Gastroesophageal sphincter (tissue), 4 donors: ENCODE measurements around the gene FBXO44. TPM values are rescaled to one million over a fixed set of nuclear protein-coding genes. Genes with fewer than 3 reads are reported as not detected.

Experiments
- ATAC-seq: fragments of 150-250 bp; one replicate; pipeline ENCODE4 v1.9.1; 2016; ENCODE audit warnings: mild to moderate bottlenecking, moderate library complexity
- H3K27ac ChIP-seq, 4 donors: fragments of 200-600 bp; sonication (generic) in 3 of 4; 1 replicate in 3 of 4; 2 replicates in 1 of 4; pipeline ENCODE4 v1.5.1; 2016 to 2019
- H3K27me3 ChIP-seq: fragments of 200-600 bp; sonication (generic); one replicate; pipeline ENCODE4 v1.5.1; 2019
- H3K36me3 ChIP-seq, 2 donors: fragments of 200-600 bp; sonication (generic); one replicate each; pipeline ENCODE4 v1.5.1; 2019; ENCODE audit warnings: control low read depth in 1 of 2
- H3K4me1 ChIP-seq, 3 donors: fragments of 200-600 bp; sonication (generic); 1 replicate in 2 of 3; 2 replicates in 1 of 3; pipeline ENCODE4 v1.5.1; 2016 to 2019; ENCODE audit warnings: control low read depth in 2 of 3
- H3K4me3 ChIP-seq, 2 donors: fragments of 200-600 bp; sonication (generic); one replicate each; pipeline ENCODE4 v1.5.1; 2019; ENCODE audit warnings: mild to moderate bottlenecking in 1 of 2, moderate library complexity in 1 of 2
- H3K9me3 ChIP-seq, 3 donors: fragments of 200-600 bp; sonication (generic); one replicate each; pipeline ENCODE4 v1.5.1; 2017 to 2019; ENCODE audit warnings: control low read depth in 2 of 3
- CTCF ChIP-seq, 4 experiments: fragments of 200-600 bp in 2 of 4; fragments of 450-650 bp in 2 of 4; sonication (generic) in 1 of 4; IDR thresholded peaks; one replicate each; pipeline ENCODE4 v1.5.1; 2017 to 2019; ENCODE audit warnings: antibody characterized with exemption in 4 of 4, mild to moderate bottlenecking in 2 of 4, moderate library complexity in 2 of 4
- EP300 ChIP-seq: sonication (generic); formaldehyde crosslinking; IDR thresholded peaks from one replicate; pipeline ENCODE4 v1.6.1; 2017; ENCODE audit warnings: antibody characterized with exemption, mild to moderate bottlenecking
- POLR2A ChIP-seq, 2 donors: fragments of 450-650 bp; IDR thresholded peaks; one replicate each; pipeline ENCODE4 v1.6.1; 2017; ENCODE audit warnings: antibody characterized with exemption in 2 of 2, mild to moderate bottlenecking in 2 of 2, moderate library complexity in 1 of 2
- POLR2AphosphoS5 ChIP-seq: sonication (generic); formaldehyde crosslinking; IDR thresholded peaks from one replicate; pipeline ENCODE4 v1.6.1; 2017; ENCODE audit warnings: antibody characterized with exemption
- WGBS, 2 donors: methylation state at CpG; one replicate each; pipeline ENCODE4 v1.1.5; 2018; ENCODE audit warnings: low coverage in 1 of 2; 5-methylcytosine and 5-hydroxymethylcytosine counted together
- total RNA-seq, 4 donors: library from RNA; depleted of rRNA; stranded (reverse); fragments of >200 nt; gene quantifications; one replicate each; pipeline ENCODE4 v1.1.0, GENCODE V29; 2016

Gene FBXO44
- total RNA-seq, 4 donors from 2014 or later: 10.5 to 22.9 (median 17.2) TPM

- Histone ChIP-seq H3K9me3 (peaks cover 0 to 8% (median 0%) of the 10 kb centered on the region in 3 donors), H3K27me3 (peaks cover 89% of the 10 kb centered on the region), H3K4me3 (no peak overlapping the region), H3K27ac (no peak overlapping the region), H3K4me1 (no peaks in the 10 kb centered on the region), H3K36me3 (no peaks in the 10 kb centered on the region)
- WGBS, 2 donors: 60 to 72% methylated on average over 1 to 3 of the region's 3 CpGs
- TF ChIP-seq EP300 (no peak), POLR2A (IDR thresholded peaks at IDR 0.05) (no peak), CTCF (IDR thresholded peaks at IDR 0.05) (no peak), POLR2AphosphoS5 (no peak)
- ATAC-seq: no peak
These were observed 28.1 kb upstream of the FBXO44 start for GRCh38 chr1:11626551-11626950.

- H3K4me3 ChIP-seq: no peak overlapping the region
- whole genome bisulfite sequencing, 2 donors: 78 to 87% methylated on average over 1 to 3 of the region's 7 CpGs
- no peak for TF ChIP-seq EP300
- TF ChIP-seq CTCF (IDR thresholded peaks at IDR 0.05): no peak
- no peak for TF ChIP-seq POLR2AphosphoS5
- TF ChIP-seq POLR2A (IDR thresholded peaks at IDR 0.05): no peak
- no peaks in the 10 kb centered on the region for H3K36me3 ChIP-seq
- no peak for ATAC-seq
- no peak overlapping the region for H3K27ac ChIP-seq
- H3K4me1 ChIP-seq: no peaks in the 10 kb centered on the region
- H3K9me3 ChIP-seq: peaks cover 0 to 8% (median 0%) of the 10 kb centered on the region in 3 donors
- peaks cover 92% of the 10 kb centered on the region for H3K27me3 ChIP-seq
These were observed 25.9 kb upstream of the FBXO44 start for GRCh38 chr1:11628767-11629166.

- Histone ChIP-seq H3K27me3 (peaks cover 95% of the 10 kb centered on the region), H3K36me3 (no peaks in the 10 kb centered on the region), H3K4me3 (no peak overlapping the region), H3K27ac (no peak overlapping the region), H3K9me3 (peaks cover 0 to 8% (median 0%) of the 10 kb centered on the region in 3 donors), H3K4me1 (no peaks in the 10 kb centered on the region)
- no peak for ATAC-seq
- no peak for TF ChIP-seq CTCF (IDR thresholded peaks at IDR 0.05)
- TF ChIP-seq EP300: no peak
- TF ChIP-seq POLR2AphosphoS5: no peak
- TF ChIP-seq POLR2A (IDR thresholded peaks at IDR 0.05): no peak
- WGBS, 2 donors: 60% methylated on average over 8 of the region's 15 CpGs; no CpG with 5 or more reads in 1 of the 2 donors
These were observed 25.3 kb upstream of the FBXO44 start for GRCh38 chr1:11629184-11630016.

- no peak overlapping the region for H3K27ac ChIP-seq
- peaks cover 88% of the 10 kb centered on the region for H3K27me3 ChIP-seq
- H3K36me3 ChIP-seq: no peaks in the 10 kb centered on the region
- no peak for ATAC-seq
- H3K4me3 ChIP-seq: no peak overlapping the region
- WGBS, 2 donors: 65 to 80% methylated on average over 4 to 9 of the region's 11 CpGs
- no peaks in the 10 kb centered on the region for H3K4me1 ChIP-seq
- no peak for TF ChIP-seq POLR2AphosphoS5
- TF ChIP-seq CTCF (IDR thresholded peaks at IDR 0.05): no peak
- no peak for TF ChIP-seq POLR2A (IDR thresholded peaks at IDR 0.05)
- no peak for TF ChIP-seq EP300
- H3K9me3 ChIP-seq: no peaks in the 10 kb centered on the region
These were observed 20.1 kb upstream of the FBXO44 start for GRCh38 chr1:11634365-11635192.
